H1 (cell line): ENCODE measurements around the gene TCF7L1. TPM values are rescaled to one million over a fixed set of nuclear protein-coding genes. Genes with fewer than 3 reads are reported as not detected.
A peak's percentile ranks its signal among the peaks of the same experiment; 100 is the strongest.

Experiments used
- CTCF ChIA-PET: fragments of 300-600 bp; sonication (Branson Sonifier 250); formaldehyde crosslinking; loops from one replicate; lab custom pipeline; 2021; ENCODE audit not compliant: partially characterized antibody; lab: Charles Lee
- POLR2A ChIA-PET: fragments of 300-600 bp; sonication (Branson Sonifier 250); formaldehyde crosslinking; loops from one replicate; lab custom pipeline; 2021; ENCODE audit warnings: inconsistent platforms; ENCODE audit not compliant: partially characterized antibody; lab: Charles Lee
- DNase-seq, 2 experiments: peaks; one replicate each; pipeline versions ENCODE4 v3.0.0 to v3.0.0-alpha.2; 2010 to 2022; ENCODE audit warnings: low spot score in 2 of 2, low read depth in 1 of 2, mixed read lengths in 1 of 2
- FAIRE-seq: peaks from 2 replicates; lab custom pipeline; 2011; peaks lifted over from hg19 to GRCh38; lab: Jason Lieb, UNC
- H2AFZ ChIP-seq: 2 replicates; pipeline ENCODE4 v1.8.1; 2012; ENCODE audit warnings: low read length, inconsistent platforms
- H2AK5ac ChIP-seq: 2 replicates; pipeline ENCODE4 v1.6.1; 2013; ENCODE audit warnings: low read depth, low read length
- H2BK120ac ChIP-seq: replicated peaks from 2 replicates; pipeline ENCODE3; 2013; ENCODE audit warnings: low read depth, low read length, inconsistent platforms
- H2BK12ac ChIP-seq: 2 replicates; pipeline ENCODE4 v1.6.1; 2013; ENCODE audit warnings: low read depth, low read length
- H2BK15ac ChIP-seq: 2 replicates; pipeline ENCODE4 v1.6.1; 2013; ENCODE audit warnings: low read length
- H2BK20ac ChIP-seq: 2 replicates; pipeline ENCODE4 v1.6.1; 2013; ENCODE audit warnings: low read length
- H2BK5ac ChIP-seq: 2 replicates; pipeline ENCODE4 v1.6.1; 2013; ENCODE audit warnings: low read depth, low read length
- H3K14ac ChIP-seq: 2 replicates; pipeline ENCODE4 v1.6.1; 2013; ENCODE audit warnings: inconsistent platforms; ENCODE audit not compliant: insufficient read length
- H3K18ac ChIP-seq: 2 replicates; pipeline ENCODE4 v1.6.1; 2013; ENCODE audit warnings: low read length; ENCODE audit errors: extremely low read depth
- H3K23ac ChIP-seq: 2 replicates; pipeline ENCODE4 v1.6.1; 2013; ENCODE audit warnings: inconsistent platforms; ENCODE audit not compliant: insufficient read length
- H3K23me2 ChIP-seq: 2 replicates; pipeline ENCODE4 v1.6.1; 2013; ENCODE audit warnings: low read depth, low read length
- H3K27ac ChIP-seq: 2 replicates; pipeline ENCODE4 v1.6.1; 2011; ENCODE audit warnings: low read depth, low read length, inconsistent platforms
- H3K27me3 ChIP-seq, 4 experiments: replicated peaks in 1 of 4; 1 replicate in 1 of 4; 2 replicates in 3 of 4; pipeline versions ENCODE4 v1.6.1 to v1.8.1; 2011 to 2013; ENCODE audit warnings: low read length in 3 of 4, mild to moderate bottlenecking in 3 of 4, inconsistent platforms in 2 of 4, mixed read lengths in 2 of 4, moderate library complexity in 1 of 4; ENCODE audit not compliant: control insufficient read depth in 3 of 4, insufficient read depth in 3 of 4; ENCODE audit errors: extremely low read depth in 1 of 4
- H3K36me3 ChIP-seq, 4 experiments: 2 replicates each; pipeline versions ENCODE4 v1.6.1 to v1.8.1; 2011 to 2013; ENCODE audit warnings: mild to moderate bottlenecking in 4 of 4, low read length in 3 of 4, moderate library complexity in 2 of 4, control low read depth in 1 of 4, inconsistent platforms in 1 of 4; ENCODE audit not compliant: insufficient read depth in 4 of 4, control insufficient read depth in 2 of 4
- H3K4ac ChIP-seq: replicated peaks from 2 replicates; pipeline ENCODE3; 2013; ENCODE audit warnings: low read length, low read depth, mixed read lengths, inconsistent platforms; ENCODE audit not compliant: insufficient read length
- H3K4me1 ChIP-seq, 4 experiments: replicated peaks in 1 of 4; 1 replicate in 1 of 4; 2 replicates in 3 of 4; pipeline versions ENCODE4 v1.6.1 to v1.8.1; 2011 to 2013; ENCODE audit warnings: low read length in 3 of 4, inconsistent platforms in 2 of 4, mixed read lengths in 1 of 4; ENCODE audit not compliant: insufficient read depth in 4 of 4, control insufficient read depth in 3 of 4
- H3K4me2 ChIP-seq, 2 experiments: 2 replicates each; pipeline versions ENCODE4 v1.6.1 to v1.8.1; 2011 to 2013; ENCODE audit warnings: low read depth in 2 of 2, low read length in 2 of 2, control low read depth in 1 of 2, inconsistent platforms in 1 of 2, mild to moderate bottlenecking in 1 of 2; ENCODE audit not compliant: insufficient read depth in 1 of 2
- H3K4me3 ChIP-seq, 4 experiments: fragments of 200-600, 300-600 bp in 1 of 4; sonication (generic), shearing (Covaris generic), sonication (Bioruptor Twin) in 1 of 4; 2 replicates each; pipeline versions ENCODE4 v1.5.1 to v1.8.1; 2011 to 2016; ENCODE audit warnings: low read length in 4 of 4, low read depth in 3 of 4, control low read depth in 2 of 4, inconsistent platforms in 2 of 4, mild to moderate bottlenecking in 2 of 4, mixed read lengths in 1 of 4, moderate library complexity in 1 of 4; ENCODE audit not compliant: insufficient read depth in 2 of 4; ENCODE audit errors: extremely low read depth in 1 of 4
- H3K56ac ChIP-seq: replicated peaks from 2 replicates; pipeline ENCODE3; 2013; ENCODE audit warnings: low read depth, mild to moderate bottlenecking, mixed read lengths, low read length, inconsistent platforms; ENCODE audit not compliant: insufficient read length
- H3K79me1 ChIP-seq: 2 replicates; pipeline ENCODE4 v1.6.1; 2013; ENCODE audit warnings: low read depth, low read length, control low read depth
- H3K79me2 ChIP-seq, 2 experiments: 2 replicates each; pipeline versions ENCODE4 v1.6.1 to v1.8.1; 2012 to 2013; ENCODE audit warnings: low read length in 2 of 2, mild to moderate bottlenecking in 2 of 2, inconsistent platforms in 1 of 2; ENCODE audit not compliant: insufficient read depth in 2 of 2, control insufficient read depth in 1 of 2
- H3K9ac ChIP-seq, 4 experiments: replicated peaks in 1 of 4; 1 replicate in 1 of 4; 2 replicates in 3 of 4; pipeline versions ENCODE4 v1.6.1 to v1.8.1; 2011 to 2013; ENCODE audit warnings: low read depth in 3 of 4, low read length in 3 of 4, control low read depth in 2 of 4, mild to moderate bottlenecking in 2 of 4, moderate library complexity in 2 of 4, inconsistent platforms in 1 of 4; ENCODE audit errors: extremely low read depth in 1 of 4
- H3K9me3 ChIP-seq, 2 experiments: 2 replicates each; pipeline versions ENCODE4 v1.6.1 to v1.8.1; 2012 to 2013; ENCODE audit warnings: mild to moderate bottlenecking in 2 of 2, moderate library complexity in 2 of 2, control low read depth in 1 of 2, inconsistent platforms in 1 of 2, low read depth in 1 of 2, low read length in 1 of 2, mixed read lengths in 1 of 2; ENCODE audit not compliant: insufficient read depth in 2 of 2
- H4K20me1 ChIP-seq, 2 experiments: replicated peaks in 1 of 2; 2 replicates each; pipeline versions ENCODE3 to v1.8.1; 2011 to 2013; ENCODE audit warnings: inconsistent platforms in 2 of 2, low read length in 2 of 2, mild to moderate bottlenecking in 1 of 2; ENCODE audit not compliant: insufficient read depth in 2 of 2, control insufficient read depth in 1 of 2
- H4K5ac ChIP-seq: 2 replicates; pipeline ENCODE4 v1.6.1; 2013; ENCODE audit warnings: low read length, low read depth, mixed read lengths, inconsistent platforms; ENCODE audit not compliant: insufficient read length
- H4K8ac ChIP-seq: 2 replicates; pipeline ENCODE4 v1.8.0; 2013; ENCODE audit warnings: mild to moderate bottlenecking, moderate library complexity, low read length, inconsistent platforms; ENCODE audit not compliant: insufficient read depth; ENCODE audit errors: extremely low read depth
- H4K91ac ChIP-seq: replicated peaks from 2 replicates; pipeline ENCODE3; 2013; ENCODE audit warnings: low read length, mixed read lengths, inconsistent platforms; ENCODE audit not compliant: insufficient read length
- MAFK ChIP-seq: IDR thresholded peaks from 2 replicates; pipeline ENCODE4 v1.6.1; 2012; ENCODE audit warnings: low read depth, mild to moderate bottlenecking, improper control_type of control experiment, low read length
- RFX5 ChIP-seq: IDR thresholded peaks from 2 replicates; pipeline ENCODE4 v1.6.1; 2011; ENCODE audit warnings: low read depth, low read length, improper control_type of control experiment, borderline replicate concordance
- WGBS, 2 experiments: shearing (Covaris generic) in 1 of 2; methylation state at CpG; one replicate each; pipeline versions ENCODE4 v1.1.6 to v1.1.7; 2013 to 2015; ENCODE audit warnings: low lambda C conversion rate in 2 of 2, mixed read lengths in 2 of 2, inconsistent platforms in 1 of 2, low coverage in 1 of 2, missing lambda C conversion rate in 1 of 2; ENCODE audit not compliant: insufficient replicate concordance in 2 of 2, insufficient coverage in 1 of 2, insufficient read length in 1 of 2; ENCODE audit errors: extremely low coverage in 1 of 2, missing lambda C conversion rate in 1 of 2; 5-methylcytosine and 5-hydroxymethylcytosine counted together
- polyA plus RNA-seq, 7 experiments: library from polyadenylated mRNA; depleted of rRNA in 3 of 7; stranded (reverse) in 5 of 7; unstranded in 2 of 7; fragments of >200 nt in 5 of 7; fragments of 200-250 nt in 2 of 7; gene quantifications; 1 replicate in 5 of 7; 2 replicates in 1 of 7; 4 replicates in 1 of 7; pipeline versions ENCODE4 v1.2.1 to v1.2.3, GENCODE V29; 2011 to 2013; ENCODE audit warnings: missing spikeins in 2 of 7, mixed read lengths in 2 of 7
- total RNA-seq: library from RNA; stranded (reverse); fragmentation: NEBNext Ultra II Directional; extraction: Animal tissue kit (Norgen Biotek cat#: 25700); gene quantifications from 2 replicates; pipeline ENCODE4 v1.2.1, GENCODE V29; 2021

TCF7L1 gene
- total and polyA plus RNA-seq, 2 of the 8 experiments (the other 6 are each of a cell fraction or from before 2014, with no cell fraction given), result 27.5 to 108 TPM

DNA sequence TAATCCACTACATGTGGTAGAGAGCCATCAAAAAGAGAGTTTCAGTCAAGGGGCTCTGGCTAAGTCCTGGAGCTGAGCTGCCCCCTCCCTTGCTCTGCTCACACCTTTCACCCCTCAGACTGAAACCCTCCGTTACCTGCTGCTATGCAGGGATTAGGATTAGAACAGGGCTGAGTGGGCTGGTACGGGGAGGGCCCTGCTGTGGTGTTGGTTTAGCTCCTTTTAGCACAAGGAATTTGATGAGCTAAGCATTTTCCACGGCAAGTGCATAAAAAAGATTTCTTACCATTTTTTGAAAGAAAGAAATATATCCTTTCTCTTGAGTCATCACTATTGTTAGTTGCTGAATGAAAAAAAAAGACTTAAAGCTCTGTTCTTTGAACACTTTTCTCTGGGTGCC is 46.3 kb downstream of the TCF7L1 start:
- CTCF ChIA-PET, result interaction anchor here (0.6 to 15.2 kb wide), 16 partner anchors 9 to 120 kb away, joined by 3 to 218 read pairs (median 6); partner anchors contain the start of gene TCF7L1
- Histone ChIP-seq H3K27me3 (no peaks in the 10 kb centered on the region), H3K9me3 (no peaks in the 10 kb centered on the region), H4K5ac (no peak overlapping the region), H2BK5ac (peak overlapping the region; percentile 49; the same call in 1 of the 2 replicates), H3K4ac (no peak overlapping the region)
- peak; percentile 98 for TF ChIP-seq MAFK
- TF ChIP-seq RFX5, result no peak
- TF ChIP-seq, all 59 proteins: peak for 1
- Histone ChIP-seq H4K91ac (no peak overlapping the region), H2BK20ac (no peak overlapping the region), H3K36me3 (no peaks in the 10 kb centered on the region), H4K20me1 (peaks cover 40 to 54% of the 10 kb centered on the region in 2 experiments), H2AK5ac (0 out of 2 replicates have a peak overlapping the region, but pooled peaks have one; percentile 66), H3K56ac (no peak overlapping the region), H3K23me2 (no peaks in the 10 kb centered on the region), H3K79me2 (peaks cover 25 to 98% of the 10 kb centered on the region in 2 experiments), H3K27ac (no peak overlapping the region), H3K23ac (no peak overlapping the region), H3K14ac (no peak overlapping the region), H4K8ac (no peak overlapping the region), H2BK120ac (peak overlapping the region; percentile 3), H2BK15ac (no peak overlapping the region), H3K4me1 (peaks cover 34 to 54% (median 35%) of the 10 kb centered on the region in 4 experiments), H3K79me1 (peaks cover 35% of the 10 kb centered on the region), H3K4me2 (peak overlapping the region; percentile 12 to 23), H3K18ac (no peak overlapping the region), H2AFZ (no peak overlapping the region), H3K4me3 (no peak overlapping the region), H3K9ac (no peak overlapping the region; a peak in 1 of 7 replicates), H2BK12ac (0 out of 2 replicates have a peak overlapping the region, but pooled peaks have one; percentile 71)
- POLR2A ChIA-PET, result interaction anchor here (0.8 to 2.2 kb wide), 9 partner anchors 15 to 77 kb away, joined by 3 to 12 read pairs (median 6); no protein-coding TSS in a partner anchor
- 62% methylated on average over 3 of the region's 3 CpGs; no CpG with 5 or more reads in 1 of the 2 experiments for WGBS, 2 experiments
- no peak for DNase-seq
- FAIRE-seq, result no peak
